Loucy (cell line): ENCODE measurements around the gene ZRANB1.

ENCODE experiments used
- EZH2phosphoT487 ChIP-seq: fragments of 200-600 bp; IDR thresholded peaks from 2 replicates; pipeline ENCODE4 v1.6.1; 2018; ENCODE audit warnings: antibody characterized with exemption, mild to moderate bottlenecking, moderate library complexity, borderline replicate concordance
- TF ChIP-seq, protein P1 (sequence below): fragments of 200-600 bp; sonication (generic); conservative IDR thresholded peaks from 2 replicates; pipeline ENCODE4 v1.5.1; 2014; ENCODE audit warnings: mild to moderate bottlenecking, antibody characterized with exemption, low read length

DNA sequence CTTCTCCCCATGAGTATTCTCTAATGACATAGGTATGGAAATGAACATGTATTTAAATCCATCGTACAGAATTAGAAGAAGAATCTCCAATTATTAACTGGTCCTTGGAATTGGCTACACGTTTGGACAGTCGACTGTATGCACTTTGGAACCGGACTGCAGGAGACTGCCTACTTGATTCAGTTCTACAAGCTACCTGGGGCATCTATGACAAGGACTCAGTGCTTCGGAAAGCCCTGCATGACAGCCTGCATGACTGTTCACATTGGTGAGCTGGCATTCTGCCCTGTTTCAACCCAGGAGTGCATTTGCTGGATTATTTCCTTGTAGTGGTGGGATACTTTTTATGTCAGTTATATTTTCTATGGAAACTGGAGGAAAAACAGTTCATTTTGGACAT, 32.2 kb downstream of the ZRANB1 start:
- TF ChIP-seq, protein P1, sequence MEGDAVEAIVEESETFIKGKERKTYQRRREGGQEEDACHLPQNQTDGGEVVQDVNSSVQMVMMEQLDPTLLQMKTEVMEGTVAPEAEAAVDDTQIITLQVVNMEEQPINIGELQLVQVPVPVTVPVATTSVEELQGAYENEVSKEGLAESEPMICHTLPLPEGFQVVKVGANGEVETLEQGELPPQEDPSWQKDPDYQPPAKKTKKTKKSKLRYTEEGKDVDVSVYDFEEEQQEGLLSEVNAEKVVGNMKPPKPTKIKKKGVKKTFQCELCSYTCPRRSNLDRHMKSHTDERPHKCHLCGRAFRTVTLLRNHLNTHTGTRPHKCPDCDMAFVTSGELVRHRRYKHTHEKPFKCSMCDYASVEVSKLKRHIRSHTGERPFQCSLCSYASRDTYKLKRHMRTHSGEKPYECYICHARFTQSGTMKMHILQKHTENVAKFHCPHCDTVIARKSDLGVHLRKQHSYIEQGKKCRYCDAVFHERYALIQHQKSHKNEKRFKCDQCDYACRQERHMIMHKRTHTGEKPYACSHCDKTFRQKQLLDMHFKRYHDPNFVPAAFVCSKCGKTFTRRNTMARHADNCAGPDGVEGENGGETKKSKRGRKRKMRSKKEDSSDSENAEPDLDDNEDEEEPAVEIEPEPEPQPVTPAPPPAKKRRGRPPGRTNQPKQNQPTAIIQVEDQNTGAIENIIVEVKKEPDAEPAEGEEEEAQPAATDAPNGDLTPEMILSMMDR = no peak
- TF ChIP-seq EZH2phosphoT487 = no peak
